GM19351 (cell line): ENCODE results near the gene TJP1.

Experiments
- ATAC-seq: cut with Tn5 transposase; IDR thresholded peaks from one replicate; pipeline ENCODE4 v1.9.1; 2021; ENCODE audit warnings: mild to moderate bottlenecking, moderate library complexity; ENCODE audit not compliant: unreplicated experiment

Gene TJP1

GRCh38 chr15:29822100-29822683, at the start of gene TJP1:
TJP1 (minus strand) TSS chr15:29822468; CDS start chr15:29822028, 440 bp downstream.
- ATAC-seq = no peak

GRCh38 chr15:29871401-29871800, 49.1 kb upstream of the TJP1 start:
- ATAC-seq = no peak

GRCh38 chr15:29870495-29871151, 48.4 kb upstream of the TJP1 start:
- no peak for ATAC-seq

- ATAC-seq = no peak
Measured at GRCh38 chr15:29867241-29868000, 45.2 kb upstream of the TJP1 start.

GRCh38 chr15:29866337-29866736, 44.1 kb upstream of the TJP1 start:
- no peak for ATAC-seq

- no peak for ATAC-seq
Measured at GRCh38 chr15:29864501-29864900, 42.2 kb upstream of the TJP1 start.

GRCh38 chr15:29863438-29863837, 41.2 kb upstream of the TJP1 start:
- ATAC-seq = no peak

GRCh38 chr15:29862271-29862670, 40.0 kb upstream of the TJP1 start:
- no peak for ATAC-seq

- ATAC-seq = no peak
Measured at GRCh38 chr15:29860872-29861271, 38.6 kb upstream of the TJP1 start.

GRCh38 chr15:29859973-29860715, 37.9 kb upstream of the TJP1 start:
- no peak for ATAC-seq

GRCh38 chr15:29859293-29859692, 37.0 kb upstream of the TJP1 start:
- no peak for ATAC-seq

GRCh38 chr15:29857221-29857789, 35.0 kb upstream of the TJP1 start:
- ATAC-seq = no peak

- ATAC-seq = no peak
Measured at GRCh38 chr15:29854413-29854812, 32.1 kb upstream of the TJP1 start.

- no peak for ATAC-seq
Measured at GRCh38 chr15:29853211-29853987, 31.1 kb upstream of the TJP1 start.

- no peak for ATAC-seq
Measured at GRCh38 chr15:29852201-29852600, 29.9 kb upstream of the TJP1 start.

- no peak for ATAC-seq
Measured at GRCh38 chr15:29849716-29850115, 27.4 kb upstream of the TJP1 start.

- no peak for ATAC-seq
Measured at GRCh38 chr15:29849218-29849617, 26.9 kb upstream of the TJP1 start.

GRCh38 chr15:29844290-29844903, 22.1 kb upstream of the TJP1 start:
- ATAC-seq = no peak

GRCh38 chr15:29842290-29842689, 20.0 kb upstream of the TJP1 start:
- ATAC-seq = no peak

GRCh38 chr15:29840926-29841325, 18.7 kb upstream of the TJP1 start:
- no peak for ATAC-seq
